WTC11 (cell line): ENCODE measurements around the gene PPCDC. TPM values are rescaled to one million over a fixed set of nuclear protein-coding genes. Genes with fewer than 3 reads are reported as not detected.
"Not testable (repeated sequence)": the region's sequence is repeated elsewhere in the genome, so short reads cannot be mapped to it uniquely, and the experiment has no call there.

ENCODE experiments used
- ATAC-seq: fragments of 200-7000 bp; cut with Tn5 transposase; 2 replicates; pipeline ENCODE4 v1.10.0; 2021; ENCODE audit warnings: mild to moderate bottlenecking, moderate library complexity
- CTCF ChIA-PET: fragments of 300-600 bp; sonication (Branson Sonifier 250); formaldehyde crosslinking; loops from one replicate; lab custom pipeline; 2021; ENCODE audit warnings: antibody characterized with exemption; lab: Charles Lee
- POLR2A ChIA-PET: fragments of 350-600 bp; sonication (Branson Sonifier 250); formaldehyde crosslinking; loops from one replicate; lab custom pipeline; 2021; ENCODE audit warnings: antibody characterized with exemption; lab: Charles Lee
- DNase-seq: peaks from one replicate; pipeline ENCODE4 v3.0.0; 2021; ENCODE audit warnings: low spot score
- H3K27ac Mint-ChIP-seq: 2 replicates; pipeline ENCODE4 v1.8.0; 2021; ENCODE audit warnings: mixed read lengths
- H3K27me3 Mint-ChIP-seq: 2 replicates; pipeline ENCODE4 v1.8.0; 2021; ENCODE audit warnings: low read depth, mild to moderate bottlenecking, moderate library complexity, mixed read lengths
- H3K36me3 Mint-ChIP-seq: 2 replicates; pipeline ENCODE4 v1.8.0; 2021; ENCODE audit warnings: mixed read lengths
- H3K4me1 Mint-ChIP-seq: 2 replicates; pipeline ENCODE4 v1.8.0; 2022; ENCODE audit warnings: mixed read lengths
- H3K4me3 Mint-ChIP-seq: 2 replicates; pipeline ENCODE4 v1.8.0; 2021; ENCODE audit warnings: mild to moderate bottlenecking, moderate library complexity, mixed read lengths
- H3K9me3 Mint-ChIP-seq: 2 replicates; pipeline ENCODE4 v1.8.0; 2021; ENCODE audit warnings: mixed read lengths
- ATF2 ChIP-seq: sonication (generic); formaldehyde crosslinking; IDR thresholded peaks from 2 replicates; pipeline ENCODE4 v1.8.1; 2022; ENCODE audit warnings: low read depth, missing genetic modification reagents, borderline replicate concordance
- CREM ChIP-seq: sonication (generic); formaldehyde crosslinking; IDR thresholded peaks from 2 replicates; pipeline ENCODE4 v1.8.1; 2022; ENCODE audit warnings: mild to moderate bottlenecking, missing genetic modification reagents, moderate library complexity
- ESRRA ChIP-seq: sonication (generic); formaldehyde crosslinking; IDR thresholded peaks from 2 replicates; pipeline ENCODE4 v1.8.1; 2022; ENCODE audit warnings: mild to moderate bottlenecking, missing genetic modification reagents, borderline replicate concordance
- FOXK1 ChIP-seq: sonication (generic); formaldehyde crosslinking; IDR thresholded peaks from 2 replicates; pipeline ENCODE4 v1.8.0; 2022; ENCODE audit warnings: mild to moderate bottlenecking, moderate library complexity, missing genetic modification reagents
- GABPB1 ChIP-seq: sonication (generic); formaldehyde crosslinking; IDR thresholded peaks from 2 replicates; pipeline ENCODE4 v1.8.1; 2023; ENCODE audit warnings: mild to moderate bottlenecking, missing genetic modification reagents
- HMGA2 ChIP-seq: fragments of 250-450 bp; sonication (Bioruptor Pico); IDR thresholded peaks from 2 replicates; pipeline ENCODE4 v1.4.0; 2021; ENCODE audit warnings: mild to moderate bottlenecking, moderate library complexity
- KAT7 ChIP-seq: sonication (generic); formaldehyde crosslinking; IDR thresholded peaks from 2 replicates; pipeline ENCODE4 v1.8.1; 2023; ENCODE audit warnings: missing genetic modification reagents, mild to moderate bottlenecking, borderline replicate concordance
- MXD4 ChIP-seq: fragments of 250-450 bp; sonication (Bioruptor Pico); IDR thresholded peaks from 2 replicates; pipeline ENCODE4 v1.8.0; 2021; ENCODE audit warnings: mild to moderate bottlenecking, moderate library complexity, borderline replicate concordance
- MYBL2 ChIP-seq: sonication (generic); formaldehyde crosslinking; IDR thresholded peaks from 2 replicates; pipeline ENCODE4 v1.8.1; 2023; ENCODE audit warnings: mild to moderate bottlenecking, moderate library complexity, missing genetic modification reagents
- NFATC4 ChIP-seq: fragments of 250-450 bp; sonication (Bioruptor Pico); IDR thresholded peaks from 2 replicates; pipeline ENCODE4 v1.9.0; 2021; ENCODE audit warnings: mild to moderate bottlenecking
- NFE2L1 ChIP-seq: sonication (generic); formaldehyde crosslinking; IDR thresholded peaks from 2 replicates; pipeline ENCODE4 v1.8.1; 2023; ENCODE audit warnings: missing genetic modification reagents
- NFYB ChIP-seq: sonication (generic); formaldehyde crosslinking; conservative IDR thresholded peaks from 2 replicates; pipeline ENCODE4 v1.8.0; 2022; ENCODE audit warnings: low read depth, missing genetic modification reagents
- PRDM15 ChIP-seq: sonication (generic); formaldehyde crosslinking; IDR thresholded peaks from 2 replicates; pipeline ENCODE4 v1.8.0; 2022; ENCODE audit warnings: missing genetic modification reagents
- RORB ChIP-seq: fragments of 250-450 bp; sonication (Bioruptor Pico); IDR thresholded peaks from 2 replicates; pipeline ENCODE4 v1.9.0; 2021; ENCODE audit warnings: mild to moderate bottlenecking
- SMAD3 ChIP-seq: sonication (generic); formaldehyde crosslinking; IDR thresholded peaks from 2 replicates; pipeline ENCODE4 v1.8.0; 2022; ENCODE audit warnings: missing genetic modification reagents, mild to moderate bottlenecking, borderline replicate concordance
- SMAD4 ChIP-seq: sonication (generic); formaldehyde crosslinking; IDR thresholded peaks from 2 replicates; pipeline ENCODE4 v1.8.0; 2022; ENCODE audit warnings: mild to moderate bottlenecking, missing genetic modification reagents
- STAT6 ChIP-seq: sonication (generic); formaldehyde crosslinking; conservative IDR thresholded peaks from 2 replicates; pipeline ENCODE4 v1.8.1; 2023; ENCODE audit warnings: mild to moderate bottlenecking, low read depth, missing genetic modification reagents, moderate library complexity
- ZMAT4 ChIP-seq: fragments of 250-450 bp; sonication (Bioruptor Pico); IDR thresholded peaks from 2 replicates; pipeline ENCODE4 v1.9.0; 2021; ENCODE audit warnings: mild to moderate bottlenecking
- ZNF121 ChIP-seq: sonication (generic); formaldehyde crosslinking; IDR thresholded peaks from 2 replicates; pipeline ENCODE4 v1.8.0; 2023; ENCODE audit warnings: missing genetic modification reagents
- ZNF416 ChIP-seq: fragments of 250-450 bp; sonication (Bioruptor Pico); IDR thresholded peaks from 2 replicates; pipeline ENCODE4 v1.9.0; 2021; ENCODE audit warnings: mild to moderate bottlenecking, inconsistent platforms
- ZNF423 ChIP-seq: fragments of 250-450 bp; sonication (Bioruptor Pico); IDR thresholded peaks from 2 replicates; pipeline ENCODE4 v2.1.2; 2022; ENCODE audit warnings: mild to moderate bottlenecking, moderate library complexity
- total RNA-seq: library from RNA; stranded (reverse); gene quantifications from 3 replicates; pipeline ENCODE4 v1.2.3, GENCODE V29; 2021
- TF ChIP-seq, protein P1 (sequence below): sonication (generic); formaldehyde crosslinking; IDR thresholded peaks from 2 replicates; pipeline ENCODE4 v1.8.0; 2022; ENCODE audit warnings: mild to moderate bottlenecking, missing genetic modification reagents
- TF ChIP-seq, protein P2 (sequence below): sonication (generic); formaldehyde crosslinking; IDR thresholded peaks from 2 replicates; pipeline ENCODE4 v1.8.0; 2023; ENCODE audit warnings: missing genetic modification reagents
- TF ChIP-seq, protein P3 (sequence below): sonication (generic); formaldehyde crosslinking; IDR thresholded peaks from 2 replicates; pipeline ENCODE4 v1.8.1; 2023; ENCODE audit warnings: mild to moderate bottlenecking, missing genetic modification reagents

Gene PPCDC
- total RNA-seq, 1 experiment from 2014 or later = 30.1 TPM

DNA sequence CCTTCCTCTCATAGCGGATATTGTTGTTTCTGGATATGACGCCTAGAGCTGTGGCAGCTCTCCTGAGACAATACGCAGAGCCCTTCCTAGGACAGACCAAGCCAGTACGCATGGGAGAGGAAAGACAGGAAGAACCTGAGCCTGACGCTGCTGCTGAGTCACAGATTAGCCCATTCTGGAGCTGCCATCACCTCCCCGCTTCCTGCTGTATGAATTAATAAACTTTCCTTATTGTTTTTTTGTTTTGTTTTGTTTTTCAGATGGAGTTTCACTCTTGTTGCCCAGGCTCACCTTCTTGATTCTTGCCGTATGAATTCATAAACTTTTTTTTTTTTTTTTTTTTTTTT is 67.0 kb downstream of the PPCDC start:
- POLR2A ChIA-PET = no interaction called here
- Mint-ChIP-seq H3K27me3 (peaks cover 13% of the 10 kb centered on the region), H3K36me3 (no peaks in the 10 kb centered on the region), H3K27ac (no peak overlapping the region), H3K4me3 (no peak overlapping the region), H3K4me1 (no peaks in the 10 kb centered on the region), H3K9me3 (peaks cover 19% of the 10 kb centered on the region)
- CTCF ChIA-PET = interaction anchor here (0.6 kb wide), 1 partner anchor 58 kb away, joined by 3 read pairs; no protein-coding TSS in a partner anchor
- TF ChIP-seq ESRRA (CRISPR knock-in tag) (no peak), PRDM15 (CRISPR knock-in tag) (no peak), ZNF416 (no peak), ZNF121 (CRISPR knock-in tag) (no peak), STAT6 (CRISPR knock-in tag) (no peak), MYBL2 (CRISPR knock-in tag) (no peak), SMAD4 (CRISPR knock-in tag) (no peak), NFYB (no peak), NFE2L1 (CRISPR knock-in tag) (no peak), KAT7 (no peak), HMGA2 (no peak), NFATC4 (CRISPR knock-in tag) (no peak), FOXK1 (no peak), ZNF423 (CRISPR knock-in tag) (no peak), RORB (CRISPR knock-in tag) (no peak), CREM (CRISPR knock-in tag) (no peak), ZMAT4 (CRISPR knock-in tag) (no peak)
- TF ChIP-seq, protein P1, sequence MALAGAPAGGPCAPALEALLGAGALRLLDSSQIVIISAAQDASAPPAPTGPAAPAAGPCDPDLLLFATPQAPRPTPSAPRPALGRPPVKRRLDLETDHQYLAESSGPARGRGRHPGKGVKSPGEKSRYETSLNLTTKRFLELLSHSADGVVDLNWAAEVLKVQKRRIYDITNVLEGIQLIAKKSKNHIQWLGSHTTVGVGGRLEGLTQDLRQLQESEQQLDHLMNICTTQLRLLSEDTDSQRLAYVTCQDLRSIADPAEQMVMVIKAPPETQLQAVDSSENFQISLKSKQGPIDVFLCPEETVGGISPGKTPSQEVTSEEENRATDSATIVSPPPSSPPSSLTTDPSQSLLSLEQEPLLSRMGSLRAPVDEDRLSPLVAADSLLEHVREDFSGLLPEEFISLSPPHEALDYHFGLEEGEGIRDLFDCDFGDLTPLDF (CRISPR knock-in tag) = no peak
- TF ChIP-seq, protein P2, sequence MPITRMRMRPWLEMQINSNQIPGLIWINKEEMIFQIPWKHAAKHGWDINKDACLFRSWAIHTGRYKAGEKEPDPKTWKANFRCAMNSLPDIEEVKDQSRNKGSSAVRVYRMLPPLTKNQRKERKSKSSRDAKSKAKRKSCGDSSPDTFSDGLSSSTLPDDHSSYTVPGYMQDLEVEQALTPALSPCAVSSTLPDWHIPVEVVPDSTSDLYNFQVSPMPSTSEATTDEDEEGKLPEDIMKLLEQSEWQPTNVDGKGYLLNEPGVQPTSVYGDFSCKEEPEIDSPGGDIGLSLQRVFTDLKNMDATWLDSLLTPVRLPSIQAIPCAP (CRISPR knock-in tag) = no peak
- ATAC-seq = no peak
- DNase-seq = no peak

DNA sequence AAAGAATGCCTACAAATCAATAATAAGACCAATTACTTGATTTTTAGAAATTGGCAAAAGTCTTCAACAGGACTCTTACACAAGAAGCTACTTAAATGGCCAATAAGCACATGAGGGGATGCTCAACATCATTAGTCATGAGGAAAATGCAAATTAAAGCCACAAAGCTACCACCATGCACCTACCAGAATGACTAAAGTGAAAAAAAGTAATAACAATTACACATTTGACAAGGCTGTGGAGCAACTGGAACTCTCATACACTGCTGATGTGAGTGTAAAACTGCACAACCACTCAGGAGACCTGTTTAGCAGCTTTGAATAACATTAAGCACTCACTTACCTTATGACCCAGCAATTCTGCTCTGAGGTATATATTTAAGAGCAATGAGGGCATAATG is 68.4 kb downstream of the PPCDC start:
- DNase-seq = no peak
- no peaks in the 10 kb centered on the region for H3K4me1 Mint-ChIP-seq
- no peaks in the 10 kb centered on the region for H3K36me3 Mint-ChIP-seq
- no peak overlapping the region for H3K27ac Mint-ChIP-seq
- TF ChIP-seq MXD4 (CRISPR knock-in tag) = no peak
- TF ChIP-seq, protein P3, sequence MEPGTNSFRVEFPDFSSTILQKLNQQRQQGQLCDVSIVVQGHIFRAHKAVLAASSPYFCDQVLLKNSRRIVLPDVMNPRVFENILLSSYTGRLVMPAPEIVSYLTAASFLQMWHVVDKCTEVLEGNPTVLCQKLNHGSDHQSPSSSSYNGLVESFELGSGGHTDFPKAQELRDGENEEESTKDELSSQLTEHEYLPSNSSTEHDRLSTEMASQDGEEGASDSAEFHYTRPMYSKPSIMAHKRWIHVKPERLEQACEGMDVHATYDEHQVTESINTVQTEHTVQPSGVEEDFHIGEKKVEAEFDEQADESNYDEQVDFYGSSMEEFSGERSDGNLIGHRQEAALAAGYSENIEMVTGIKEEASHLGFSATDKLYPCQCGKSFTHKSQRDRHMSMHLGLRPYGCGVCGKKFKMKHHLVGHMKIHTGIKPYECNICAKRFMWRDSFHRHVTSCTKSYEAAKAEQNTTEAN (CRISPR knock-in tag) = no peak
- no peak for TF ChIP-seq SMAD3
- no peak for TF ChIP-seq GABPB1 (CRISPR knock-in tag)
- no peak for TF ChIP-seq ATF2
- peaks cover 10% of the 10 kb centered on the region for H3K9me3 Mint-ChIP-seq
- H3K27me3 Mint-ChIP-seq = peaks cover 2% of the 10 kb centered on the region; the same call in 1 of the 2 replicates
- ChIA-PET CTCF (no interaction called here), POLR2A (no interaction called here)
- H3K4me3 Mint-ChIP-seq = no peak overlapping the region
- no peak for ATAC-seq

DNA sequence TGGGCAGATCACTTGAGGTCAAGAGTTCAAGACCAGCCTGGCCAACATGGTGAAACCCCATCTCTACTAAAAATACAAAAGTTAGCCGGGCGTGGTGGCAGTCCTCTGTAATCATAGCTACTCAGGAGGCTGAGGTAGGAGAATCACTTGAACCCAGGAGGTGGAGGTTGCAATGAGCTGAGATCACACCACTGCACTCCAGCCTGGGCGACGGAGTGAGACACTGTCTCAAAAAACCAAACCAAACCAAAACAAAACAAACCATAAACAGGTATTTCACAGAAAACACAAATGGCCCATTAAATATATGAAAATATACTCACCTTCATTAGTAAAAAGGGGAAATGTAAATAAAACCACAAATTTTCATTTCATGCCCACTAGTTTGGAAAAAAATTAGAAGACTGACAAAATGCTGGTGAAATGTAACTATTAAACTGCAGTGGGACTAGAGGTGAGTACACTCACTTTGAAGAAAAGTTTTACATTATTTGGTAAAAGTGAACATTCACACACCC is 71.6 kb downstream of the PPCDC start:
- not testable (repeated sequence) for DNase-seq

More for the DNA sequence above, 71.6 kb downstream of the PPCDC start:
- CTCF ChIA-PET, H3K27me3 Mint-ChIP-seq, H3K9me3 Mint-ChIP-seq, H3K36me3 Mint-ChIP-seq, H3K4me1 Mint-ChIP-seq, ATAC-seq, H3K4me3 Mint-ChIP-seq, H3K27ac Mint-ChIP-seq, POLR2A ChIA-PET: not testable (repeated sequence)
